Endothelial cell (in vitro differentiated cells): ENCODE results near the gene TRMT10B. TPM values are rescaled to one million over a fixed set of nuclear protein-coding genes. Genes with fewer than 3 reads are reported as not detected.

ENCODE experiments used
- DNase-seq: peaks from one replicate; pipeline ENCODE4 v3.0.0; 2021; ENCODE audit warnings: low spot score
- H3K27ac Mint-ChIP-seq: one replicate; pipeline ENCODE4 v1.8.0; 2021; ENCODE audit warnings: mixed read lengths, inconsistent platforms; ENCODE audit not compliant: unreplicated experiment
- H3K27me3 Mint-ChIP-seq: one replicate; pipeline ENCODE4 v1.8.0; 2021; ENCODE audit warnings: mild to moderate bottlenecking, moderate library complexity, mixed read lengths, inconsistent platforms; ENCODE audit not compliant: unreplicated experiment
- H3K36me3 Mint-ChIP-seq: one replicate; pipeline ENCODE4 v1.8.0; 2021; ENCODE audit warnings: mild to moderate bottlenecking, low read depth, mixed read lengths, inconsistent platforms; ENCODE audit not compliant: unreplicated experiment
- H3K4me1 Mint-ChIP-seq: one replicate; pipeline ENCODE4 v1.8.0; 2021; ENCODE audit warnings: mild to moderate bottlenecking, mixed read lengths, inconsistent platforms; ENCODE audit not compliant: unreplicated experiment
- H3K4me3 Mint-ChIP-seq: one replicate; pipeline ENCODE4 v1.8.0; 2021; ENCODE audit warnings: mild to moderate bottlenecking, mixed read lengths, inconsistent platforms; ENCODE audit not compliant: unreplicated experiment
- H3K9me3 Mint-ChIP-seq: one replicate; pipeline ENCODE4 v1.8.0; 2021; ENCODE audit warnings: mixed read lengths, inconsistent platforms; ENCODE audit not compliant: unreplicated experiment
- total RNA-seq: library from RNA; stranded (reverse); fragmentation: NEBNext Ultra II Directional; extraction: Animal tissue kit (Norgen Biotek cat#: 25700); gene quantifications from one replicate; pipeline ENCODE4 v1.2.1, GENCODE V29; 2021; ENCODE audit not compliant: unreplicated experiment
- TF ChIP-seq, protein P1 (sequence below): fragments of 200-600 bp; sonication (generic); IDR thresholded peaks from one replicate; pipeline ENCODE4 v1.5.0; 2021; ENCODE audit warnings: antibody characterized with exemption; ENCODE audit not compliant: unreplicated experiment

TRMT10B gene
- total RNA-seq, 1 donor from 2014 or later = 4.7 TPM

DNA sequence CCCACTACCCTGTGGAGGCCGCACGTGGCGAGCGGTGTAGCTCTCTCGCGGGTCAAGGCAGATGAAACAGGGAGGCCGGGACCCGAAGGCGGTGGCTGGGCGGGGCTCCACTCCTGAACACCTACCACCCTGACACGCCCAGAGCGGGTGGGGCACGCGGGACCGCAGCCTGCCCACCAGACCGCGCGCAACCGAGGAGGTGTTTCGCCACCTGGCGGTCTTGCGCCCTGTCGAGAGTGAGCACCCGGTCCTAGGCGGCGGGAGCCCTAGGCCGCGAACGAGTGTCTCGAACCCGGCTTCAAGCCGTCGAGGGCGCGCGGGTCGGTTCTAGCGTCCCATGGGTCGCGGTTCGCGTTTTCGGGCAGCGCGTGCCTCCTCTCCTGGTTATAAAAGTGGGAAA, 33.5 kb downstream of the TRMT10B start:
- Mint-ChIP-seq H3K9me3 (no peaks in the 10 kb centered on the region), H3K4me1 (peaks cover 17% of the 10 kb centered on the region), H3K36me3 (peaks cover 12% of the 10 kb centered on the region), H3K27ac (no peak overlapping the region), H3K27me3 (no peaks in the 10 kb centered on the region), H3K4me3 (no peak overlapping the region)
- no peak for DNase-seq
- TF ChIP-seq, protein P1, sequence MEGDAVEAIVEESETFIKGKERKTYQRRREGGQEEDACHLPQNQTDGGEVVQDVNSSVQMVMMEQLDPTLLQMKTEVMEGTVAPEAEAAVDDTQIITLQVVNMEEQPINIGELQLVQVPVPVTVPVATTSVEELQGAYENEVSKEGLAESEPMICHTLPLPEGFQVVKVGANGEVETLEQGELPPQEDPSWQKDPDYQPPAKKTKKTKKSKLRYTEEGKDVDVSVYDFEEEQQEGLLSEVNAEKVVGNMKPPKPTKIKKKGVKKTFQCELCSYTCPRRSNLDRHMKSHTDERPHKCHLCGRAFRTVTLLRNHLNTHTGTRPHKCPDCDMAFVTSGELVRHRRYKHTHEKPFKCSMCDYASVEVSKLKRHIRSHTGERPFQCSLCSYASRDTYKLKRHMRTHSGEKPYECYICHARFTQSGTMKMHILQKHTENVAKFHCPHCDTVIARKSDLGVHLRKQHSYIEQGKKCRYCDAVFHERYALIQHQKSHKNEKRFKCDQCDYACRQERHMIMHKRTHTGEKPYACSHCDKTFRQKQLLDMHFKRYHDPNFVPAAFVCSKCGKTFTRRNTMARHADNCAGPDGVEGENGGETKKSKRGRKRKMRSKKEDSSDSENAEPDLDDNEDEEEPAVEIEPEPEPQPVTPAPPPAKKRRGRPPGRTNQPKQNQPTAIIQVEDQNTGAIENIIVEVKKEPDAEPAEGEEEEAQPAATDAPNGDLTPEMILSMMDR = no peak

DNA sequence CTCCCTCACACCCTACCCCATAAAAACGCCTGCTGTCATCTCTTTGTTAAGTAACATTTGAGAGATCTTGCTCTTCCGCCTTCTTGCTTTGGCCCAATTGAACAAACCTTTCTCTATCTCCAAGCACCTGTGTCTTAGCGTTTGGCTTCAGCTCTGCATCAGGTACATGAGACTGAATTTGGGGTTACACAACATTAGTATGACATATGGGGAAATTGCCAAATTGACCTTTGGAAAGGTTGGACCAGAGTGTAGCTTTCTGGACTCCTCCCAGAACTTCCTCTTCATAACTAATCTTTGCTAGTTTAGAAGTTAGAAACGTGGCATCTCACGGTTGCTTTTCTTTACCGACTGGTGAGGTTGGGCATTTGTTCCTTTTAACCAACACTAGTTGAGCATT, 34.7 kb downstream of the TRMT10B start:
- Mint-ChIP-seq H3K4me1 (peaks cover 8% of the 10 kb centered on the region), H3K36me3 (peaks cover 5% of the 10 kb centered on the region), H3K27ac (no peak overlapping the region), H3K4me3 (no peak overlapping the region), H3K27me3 (no peaks in the 10 kb centered on the region), H3K9me3 (no peaks in the 10 kb centered on the region)
- no peak for DNase-seq
- TF ChIP-seq, protein P1 = no peak

DNA sequence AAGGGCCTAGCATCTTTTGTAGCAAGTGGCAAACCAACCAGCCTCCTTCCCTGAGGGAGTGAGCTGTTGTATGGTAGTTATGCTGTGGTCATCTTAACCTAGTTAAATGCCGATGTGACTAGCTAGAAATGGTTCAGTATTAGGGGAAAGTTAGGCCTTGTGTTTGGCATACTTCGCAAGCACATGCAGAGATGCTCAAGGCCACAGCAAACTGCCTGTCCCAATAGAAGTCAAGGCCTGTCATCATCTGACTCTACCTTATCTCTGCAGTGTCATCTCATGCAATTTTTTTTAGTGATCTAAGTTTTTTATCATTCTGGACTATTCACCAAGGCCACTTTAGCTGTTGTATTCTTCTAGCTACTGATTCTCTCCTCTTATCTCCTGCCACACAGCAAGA, 36.5 kb downstream of the TRMT10B start:
- no peak for DNase-seq
- H3K9me3 Mint-ChIP-seq = no peaks in the 10 kb centered on the region
- H3K27ac Mint-ChIP-seq = no peak overlapping the region
- H3K4me1 Mint-ChIP-seq = peaks cover 4% of the 10 kb centered on the region
- H3K4me3 Mint-ChIP-seq = no peak overlapping the region
- H3K27me3 Mint-ChIP-seq = no peaks in the 10 kb centered on the region
- TF ChIP-seq, protein P1 = no peak
- peaks cover 5% of the 10 kb centered on the region for H3K36me3 Mint-ChIP-seq

DNA sequence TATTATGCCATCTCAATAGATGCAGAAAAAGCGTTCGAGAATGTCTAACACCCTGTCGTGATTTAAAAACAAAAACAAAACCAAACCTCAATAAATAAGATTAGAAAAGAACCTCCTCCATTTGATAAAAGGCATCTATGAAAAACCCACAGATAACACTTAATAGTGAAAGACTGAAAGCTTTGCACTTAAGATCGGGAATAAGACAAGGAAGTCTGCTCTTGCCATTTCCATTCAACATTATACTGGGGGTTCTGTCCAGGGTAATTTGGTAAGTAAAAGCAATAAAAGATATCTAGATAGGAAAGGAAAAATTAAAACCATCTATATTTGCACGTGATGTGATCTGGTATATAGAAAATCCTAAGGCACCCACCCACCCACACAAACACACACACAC, 38.5 kb downstream of the TRMT10B start:
- no peak overlapping the region for H3K27ac Mint-ChIP-seq
- TF ChIP-seq, protein P1 = no peak
- DNase-seq = no peak
- no peak overlapping the region for H3K4me3 Mint-ChIP-seq
- H3K4me1 Mint-ChIP-seq = no peaks in the 10 kb centered on the region
- H3K36me3 Mint-ChIP-seq = no peaks in the 10 kb centered on the region
- no peaks in the 10 kb centered on the region for H3K27me3 Mint-ChIP-seq
- no peaks in the 10 kb centered on the region for H3K9me3 Mint-ChIP-seq

DNA sequence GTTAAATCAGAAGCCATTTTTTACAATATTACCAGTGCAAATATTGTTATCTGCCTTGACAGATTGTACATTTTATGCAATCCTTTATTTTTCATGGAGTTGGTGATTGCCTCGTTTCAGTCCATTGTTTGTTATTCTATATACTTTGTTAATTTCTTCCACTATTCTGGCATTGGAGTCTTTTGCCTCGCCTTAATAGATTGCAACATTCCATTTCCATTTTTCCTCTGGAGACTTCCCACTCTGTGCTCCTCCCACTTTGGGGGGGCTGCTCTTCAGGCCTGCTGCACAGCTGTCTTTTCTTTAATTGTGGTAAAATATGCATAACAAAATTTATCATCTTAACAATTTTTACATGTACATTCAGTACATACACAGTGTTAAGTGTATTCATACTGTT, 42.6 kb downstream of the TRMT10B start:
- DNase-seq = no peak
- Mint-ChIP-seq H3K27me3 (peaks cover 1% of the 10 kb centered on the region), H3K9me3 (no peaks in the 10 kb centered on the region), H3K27ac (no peak overlapping the region), H3K4me3 (no peak overlapping the region), H3K36me3 (no peaks in the 10 kb centered on the region), H3K4me1 (peaks cover 2% of the 10 kb centered on the region)
- TF ChIP-seq, protein P1 = no peak
